Skin epidermis (tissue), 12 donors: ENCODE measurements around the gene ABCF3.

Source experiments
- H3K27ac ChIP-seq, 21 experiments: fragments of 200-600 bp; sonication (generic) in 11 of 21; one replicate each; pipeline ENCODE4 v1.5.0; 2020; ENCODE audit warnings: mild to moderate bottlenecking in 3 of 21, inconsistent platforms in 2 of 21, moderate library complexity in 2 of 21
- H3K4me3 ChIP-seq, 7 experiments: fragments of 200-600 bp; sonication (generic) in 2 of 7; one replicate each; pipeline ENCODE4 v1.5.0; 2020; ENCODE audit warnings: inconsistent platforms in 2 of 7, mild to moderate bottlenecking in 2 of 7, moderate library complexity in 1 of 7

Gene ABCF3

DNA sequence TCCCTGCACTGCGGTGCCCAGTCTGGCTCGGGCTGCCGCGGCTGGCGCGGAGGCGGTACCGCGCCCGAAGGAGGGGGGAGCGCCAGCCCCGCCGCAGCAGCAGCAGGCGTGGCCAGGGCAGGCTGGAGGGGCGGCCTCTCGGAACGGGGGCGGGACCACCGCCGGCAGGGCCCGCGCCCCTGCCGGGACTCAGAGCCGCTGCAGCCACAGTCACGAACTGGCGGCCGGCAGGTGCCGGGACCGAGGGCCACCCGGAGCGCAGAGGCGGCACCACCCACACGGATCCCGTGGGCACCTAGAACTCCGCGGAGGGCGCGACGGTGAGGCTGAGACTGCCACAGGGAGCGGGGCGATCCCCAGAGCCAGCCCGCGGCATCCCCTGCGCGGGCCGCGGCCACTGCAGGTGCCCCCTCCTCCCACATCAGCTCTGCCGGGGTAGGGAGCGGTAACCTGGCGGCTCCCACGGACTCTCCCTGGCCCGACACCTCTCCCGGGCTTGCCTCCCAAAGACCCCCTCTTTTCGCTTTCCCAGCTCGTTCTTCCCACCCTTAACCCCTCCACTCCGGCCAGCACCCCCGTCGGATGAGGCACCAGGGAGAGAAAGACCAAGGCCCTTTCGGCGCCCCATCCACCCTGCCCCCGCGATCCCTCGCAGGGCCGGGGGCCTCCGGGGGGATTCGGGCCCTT, 43.5 kb downstream of the ABCF3 start, which contains the start of gene VWA5B2:
TSS of gene VWA5B2 (plus strand) at position 192 of the 687 bp plus-strand sequence. CDS start 944 bp downstream, outside the sequence.
- no peak within 1 kb of the TSS for H3K27ac ChIP-seq
- H3K4me3 ChIP-seq, result peak within 1 kb of the TSS; percentile 19 to 44 (median 31)

- Histone ChIP-seq H3K27ac (no peak overlapping the region), H3K4me3 (peak overlapping the region; percentile 19 to 44 (median 31))
Observed at GRCh38 chr3:184230081-184230602, 44.1 kb downstream of the ABCF3 start.

- H3K27ac ChIP-seq, result no peak overlapping the region
- H3K4me3 ChIP-seq, result peak overlapping the region in 5 of 7 experiments; percentile 28 to 44 (median 39)
Observed at GRCh38 chr3:184230603-184231528, 44.9 kb downstream of the ABCF3 start.

- Histone ChIP-seq H3K4me3 (no peak overlapping the region), H3K27ac (no peak overlapping the region)
Observed at GRCh38 chr3:184231671-184232070, 45.7 kb downstream of the ABCF3 start.

DNA sequence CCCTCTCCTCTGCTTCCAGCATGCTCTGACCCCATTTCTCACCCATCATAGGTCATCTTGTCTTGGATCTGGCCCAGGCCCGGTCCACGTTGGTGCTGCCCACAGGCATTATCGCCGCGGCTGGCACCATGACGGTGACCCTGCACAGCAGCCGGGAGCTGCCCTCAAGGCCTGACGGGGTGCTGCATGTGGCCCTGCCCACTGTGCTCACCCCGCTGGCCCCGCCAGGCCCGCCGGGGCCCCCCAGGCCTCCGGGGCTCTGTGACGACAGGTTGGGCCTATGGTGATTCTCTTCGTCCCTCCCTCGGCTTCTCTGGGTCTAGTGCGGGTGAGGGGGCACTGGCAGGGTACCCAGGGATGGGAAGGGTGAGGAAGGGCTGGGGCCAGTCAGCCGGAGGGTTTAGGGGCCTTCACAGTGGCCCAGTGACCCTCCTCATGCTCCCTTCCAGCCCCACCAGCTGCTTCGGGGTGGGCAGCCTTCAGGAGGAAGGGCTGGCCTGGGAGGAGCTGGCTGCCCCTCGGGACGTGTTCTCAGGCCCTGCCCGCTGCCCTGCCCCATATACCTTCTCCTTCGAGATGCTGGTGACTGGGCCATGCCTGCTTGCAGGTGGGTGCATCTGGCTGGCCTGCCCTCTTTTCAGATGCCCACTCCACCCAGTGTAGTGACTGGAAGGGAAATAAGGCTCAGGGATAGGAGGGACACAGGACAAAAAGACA, 47.3 kb downstream of the ABCF3 start:
- Histone ChIP-seq H3K27ac (no peak overlapping the region), H3K4me3 (no peak overlapping the region)

DNA sequence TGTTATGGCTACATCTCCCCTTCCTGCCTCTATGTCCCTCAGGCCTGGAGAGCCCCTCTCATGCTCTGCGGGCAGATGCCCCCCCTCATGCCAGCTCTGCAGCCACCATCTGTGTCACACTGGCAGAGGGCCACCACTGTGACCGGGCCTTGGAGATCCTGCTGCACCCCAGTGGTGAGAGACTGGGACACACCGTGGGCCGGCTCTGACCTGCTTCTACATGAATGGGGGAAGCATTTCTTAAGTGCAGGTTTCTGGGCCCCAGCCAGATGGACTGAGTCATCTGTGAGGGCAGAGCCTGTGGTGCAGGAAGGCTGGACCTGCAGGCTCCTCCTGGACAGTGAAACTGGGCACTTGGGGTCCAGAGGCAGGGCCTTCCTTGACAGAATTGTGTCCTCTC, 48.2 kb downstream of the ABCF3 start:
- Histone ChIP-seq H3K27ac (no peak overlapping the region), H3K4me3 (no peak overlapping the region)

- no peak overlapping the region for H3K4me3 ChIP-seq
- no peak overlapping the region for H3K27ac ChIP-seq
Observed at GRCh38 chr3:184234671-184235380, 48.8 kb downstream of the ABCF3 start.

DNA sequence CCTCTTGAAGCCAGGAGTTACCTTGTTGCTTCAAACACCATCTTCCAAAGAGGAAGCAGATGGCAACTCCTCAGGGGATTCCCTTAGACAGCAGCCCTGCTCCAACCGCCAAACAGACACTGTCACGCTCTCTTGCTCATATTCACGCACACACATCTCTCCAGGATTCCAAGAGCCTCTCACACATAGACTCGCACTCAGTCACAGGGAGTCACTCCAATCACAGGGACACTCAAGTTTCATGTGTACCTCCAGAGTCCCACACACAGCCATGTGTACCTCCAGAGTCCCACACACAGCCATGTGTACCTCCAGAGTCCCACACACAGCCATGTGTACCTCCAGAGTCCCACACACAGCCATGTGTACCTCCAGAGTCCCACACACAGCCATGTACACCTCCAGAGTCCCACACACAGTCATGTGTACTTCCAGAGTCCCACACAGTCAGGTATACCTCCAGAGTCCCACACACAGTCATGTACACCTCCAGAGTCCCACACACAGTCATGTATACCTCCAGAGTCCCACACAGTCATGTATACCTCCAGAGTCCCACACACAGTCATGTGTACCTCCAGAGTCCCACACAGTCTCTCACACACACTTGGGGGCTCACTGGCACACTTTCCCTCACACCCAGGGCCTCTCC, 49.5 kb downstream of the ABCF3 start:
- no peak overlapping the region for H3K4me3 ChIP-seq
- H3K27ac ChIP-seq, result no peak overlapping the region

DNA sequence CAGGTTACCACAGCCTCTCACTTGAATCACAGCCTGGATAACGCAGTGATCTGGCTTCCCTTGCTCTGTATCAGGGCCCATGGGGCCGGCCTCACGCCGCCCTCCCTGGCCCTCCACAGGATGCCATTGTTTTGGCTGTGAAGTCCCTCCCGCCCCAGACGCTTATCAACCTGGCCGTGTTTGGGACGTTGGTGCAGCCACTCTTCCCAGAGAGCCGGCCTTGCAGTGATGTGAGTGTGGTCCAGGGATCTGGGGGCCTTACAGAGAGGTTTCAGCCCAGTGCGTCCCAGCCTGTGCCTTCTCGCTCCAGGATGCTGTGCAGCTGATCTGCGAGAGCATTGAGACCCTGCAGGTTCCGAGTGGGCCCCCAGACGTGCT, 50.0 kb downstream of the ABCF3 start:
- H3K27ac ChIP-seq, result no peak overlapping the region
- no peak overlapping the region for H3K4me3 ChIP-seq

GRCh38 chr3:184236636-184237035, 50.6 kb downstream of the ABCF3 start:
- H3K4me3 ChIP-seq, result no peak overlapping the region
- no peak overlapping the region for H3K27ac ChIP-seq

DNA sequence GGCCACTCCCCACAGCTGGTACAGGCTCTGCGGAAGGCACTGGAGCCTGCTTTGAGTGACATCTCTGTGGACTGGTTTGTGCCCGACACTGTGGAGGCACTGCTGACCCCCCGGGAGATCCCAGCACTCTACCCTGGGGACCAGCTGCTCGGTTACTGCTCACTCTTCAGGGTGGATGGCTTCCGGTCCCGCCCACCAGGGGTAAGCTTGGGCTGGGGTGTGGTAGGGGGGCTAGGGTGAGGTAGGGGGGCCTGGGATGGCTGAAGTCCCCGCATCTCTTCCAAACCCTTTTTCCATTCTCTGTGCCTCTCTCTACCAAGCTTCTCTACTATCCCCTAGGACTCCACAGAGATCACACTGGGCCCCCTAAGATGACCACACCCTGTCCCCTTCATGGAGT, 51.2 kb downstream of the ABCF3 start:
- H3K27ac ChIP-seq, result no peak overlapping the region
- H3K4me3 ChIP-seq, result no peak overlapping the region

DNA sequence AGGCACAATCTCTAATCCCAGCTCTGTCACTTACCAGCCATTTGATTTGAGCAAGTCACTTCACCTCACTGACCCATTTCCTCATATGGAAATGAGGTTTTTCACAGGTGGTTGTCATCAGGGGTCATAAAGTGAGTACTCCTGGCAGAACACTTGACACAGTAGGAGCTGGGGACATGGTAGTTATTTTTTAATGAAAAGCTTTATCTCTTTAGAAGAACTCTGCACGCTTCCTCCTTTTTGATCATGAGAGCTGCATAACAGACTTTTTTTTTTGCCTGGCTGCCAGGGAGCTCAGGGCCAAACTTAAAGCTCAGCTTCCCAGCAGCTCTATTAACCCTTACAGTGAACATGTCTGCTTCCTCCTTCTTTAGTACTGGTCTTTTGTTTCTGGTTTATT, 51.8 kb downstream of the ABCF3 start:
- Histone ChIP-seq H3K4me3 (no peak overlapping the region), H3K27ac (no peak overlapping the region)

- H3K4me3 ChIP-seq, result no peak overlapping the region
Observed at GRCh38 chr3:184238246-184238818, 52.3 kb downstream of the ABCF3 start.

DNA sequence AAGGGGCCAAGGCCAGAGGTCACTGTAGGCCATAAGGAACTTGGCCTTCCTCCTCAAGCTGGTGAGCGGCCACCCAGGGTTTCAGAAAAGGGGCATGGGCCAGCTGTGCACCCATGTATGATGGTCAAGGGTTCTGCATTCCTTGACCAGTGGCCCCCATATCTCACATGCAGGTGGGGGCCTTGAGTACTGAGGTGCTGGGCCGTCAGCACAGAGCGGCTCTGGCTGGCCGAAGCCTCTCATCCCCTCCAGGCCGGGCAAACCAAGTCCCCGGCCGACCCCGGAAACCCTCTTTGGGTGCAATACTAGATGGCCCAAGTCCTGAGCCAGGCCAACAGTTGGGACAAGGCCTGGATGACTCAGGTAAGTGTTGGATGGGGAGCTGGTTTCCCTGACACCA, 53.2 kb downstream of the ABCF3 start:
- Histone ChIP-seq H3K27ac (no peak overlapping the region), H3K4me3 (no peak overlapping the region)

More at GRCh38 chr3:184238246-184238818, 52.3 kb downstream of the ABCF3 start:
- H3K27ac ChIP-seq, result no peak overlapping the region

- no peak overlapping the region for H3K4me3 ChIP-seq
- H3K27ac ChIP-seq, result no peak overlapping the region
Observed at GRCh38 chr3:184239708-184240107, 53.7 kb downstream of the ABCF3 start.

DNA sequence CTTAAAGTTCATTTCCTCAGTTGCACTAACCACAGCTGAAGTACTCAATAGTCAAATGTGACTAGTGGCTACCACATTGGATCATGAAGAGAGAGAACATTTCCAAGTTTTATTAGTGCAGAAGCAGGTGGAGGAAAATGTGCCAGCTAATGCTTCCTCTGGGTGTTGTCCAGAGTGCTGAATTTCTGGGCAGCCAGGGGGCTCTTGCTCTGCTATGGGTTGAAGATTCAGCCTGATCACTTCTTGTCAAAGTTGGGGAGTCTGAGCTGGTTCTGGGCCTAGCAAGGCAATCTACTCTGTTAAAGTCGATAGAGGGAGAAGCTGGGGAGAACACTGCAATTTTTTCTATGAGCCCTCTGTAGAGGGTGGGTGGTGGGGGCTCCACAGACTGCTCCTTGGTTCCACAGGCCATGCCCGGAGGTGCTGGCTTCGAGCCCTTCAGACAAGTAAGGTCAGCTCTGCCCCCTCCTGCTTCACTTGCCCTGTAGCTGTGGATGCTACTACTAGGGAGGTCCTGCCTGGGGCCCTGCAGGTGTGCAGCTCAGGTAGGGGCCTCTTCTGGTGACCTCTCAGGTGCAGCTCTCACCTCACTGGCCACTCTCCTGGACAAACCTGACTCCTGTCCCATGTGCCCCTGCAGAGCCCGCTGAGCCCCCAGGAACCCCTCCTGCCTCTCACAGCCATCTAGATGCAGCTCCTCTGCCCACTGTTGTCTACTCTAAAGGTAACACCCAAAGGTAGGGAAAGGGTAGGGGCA, 54.6 kb downstream of the ABCF3 start:
- Histone ChIP-seq H3K4me3 (no peak overlapping the region), H3K27ac (no peak overlapping the region)

DNA sequence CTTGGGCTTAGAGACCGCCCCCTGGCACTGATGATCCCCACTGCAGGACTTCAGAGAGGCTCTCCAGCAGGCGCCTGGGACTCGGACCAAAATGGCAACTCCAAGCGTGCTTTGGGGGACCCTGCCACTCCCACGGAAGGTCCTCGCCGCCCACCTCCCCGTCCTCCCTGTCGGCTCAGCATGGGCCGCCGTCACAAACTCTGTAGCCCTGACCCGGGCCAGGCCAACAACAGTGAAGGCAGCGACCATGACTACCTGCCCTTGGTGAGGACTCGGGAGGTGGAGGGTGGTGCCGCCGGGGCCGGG, 55.1 kb downstream of the ABCF3 start:
- Histone ChIP-seq H3K4me3 (no peak overlapping the region), H3K27ac (no peak overlapping the region)
